Adipocyte (in vitro differentiated cells): ENCODE data around the gene C1orf35.

Source experiments
- DNase-seq: peaks from one replicate; pipeline ENCODE4 v3.0.0-alpha.2; 2015; ENCODE audit warnings: low read depth
- H3K27me3 ChIP-seq: replicated peaks from 2 replicates; pipeline ENCODE4 v1.7.0; 2013; ENCODE audit warnings: mild to moderate bottlenecking, low read length, moderate library complexity; ENCODE audit not compliant: control insufficient read depth, insufficient read depth
- H3K36me3 ChIP-seq: 2 replicates; pipeline ENCODE4 v1.7.0; 2013; ENCODE audit warnings: low read length, mild to moderate bottlenecking, moderate library complexity; ENCODE audit not compliant: control insufficient read depth, insufficient read depth, severe bottlenecking
- H3K4me1 ChIP-seq: 2 replicates; pipeline ENCODE4 v1.7.0; 2013; ENCODE audit warnings: mild to moderate bottlenecking, low read length, moderate library complexity; ENCODE audit not compliant: control insufficient read depth, insufficient read depth
- H3K4me3 ChIP-seq: 2 replicates; pipeline ENCODE4 v1.7.0; 2013; ENCODE audit warnings: mild to moderate bottlenecking, low read length, moderate library complexity
- H3K9ac ChIP-seq: 2 replicates; pipeline ENCODE4 v1.7.0; 2013; ENCODE audit warnings: mild to moderate bottlenecking, low read length, moderate library complexity
- H3K9me3 ChIP-seq: 2 replicates; pipeline ENCODE4 v1.7.0; 2013; ENCODE audit warnings: mild to moderate bottlenecking, low read length, moderate library complexity; ENCODE audit not compliant: control insufficient read depth

The C1orf35 gene

DNA sequence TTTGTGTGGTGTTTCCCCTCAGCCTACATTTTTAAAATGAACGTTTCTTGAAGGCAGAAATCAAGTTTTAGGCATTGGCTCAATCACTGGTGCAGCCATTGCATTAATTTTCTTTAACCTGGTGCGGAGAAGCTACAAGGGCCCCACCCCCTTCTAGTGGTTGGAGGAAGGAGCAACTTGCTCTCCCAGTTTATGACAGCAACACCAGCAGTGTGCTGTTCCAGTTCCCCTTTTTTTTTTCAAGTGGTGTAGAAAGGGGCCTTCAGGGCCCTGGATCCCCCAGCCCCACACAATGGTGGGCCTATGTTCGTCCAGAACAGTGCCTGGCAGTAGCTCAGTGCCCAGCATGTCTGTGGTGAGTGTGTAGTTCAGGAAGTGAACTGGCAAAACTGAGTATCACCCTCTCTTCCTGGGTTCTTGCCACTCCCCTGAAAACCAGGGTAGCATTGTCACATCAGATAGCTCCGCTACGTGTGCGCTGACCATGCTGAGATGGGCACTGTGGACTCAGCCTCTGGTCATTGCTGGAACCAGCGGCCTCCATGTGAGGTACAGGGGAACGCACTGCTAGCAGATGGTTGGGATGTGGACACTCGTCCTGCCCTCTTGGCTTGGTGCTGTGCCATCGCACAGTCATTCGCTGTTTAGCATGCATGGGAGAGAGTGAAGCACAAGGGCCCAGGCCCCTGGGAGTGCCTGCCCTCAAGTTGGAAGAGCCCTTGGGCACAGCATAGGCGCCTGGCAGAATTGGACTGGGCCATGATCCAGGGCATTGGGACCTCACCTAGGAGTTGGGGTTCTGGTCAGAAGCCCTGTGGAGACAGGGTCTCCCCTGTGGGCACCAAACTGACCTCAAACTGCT lies 13.4 kb downstream of the C1orf35 start:
- no peaks in the 10 kb centered on the region for H3K9me3 ChIP-seq
- no peak overlapping the region for H3K4me3 ChIP-seq
- peaks cover 14% of the 10 kb centered on the region for H3K36me3 ChIP-seq
- peaks cover 73% of the 10 kb centered on the region for H3K4me1 ChIP-seq
- no peaks in the 10 kb centered on the region for H3K27me3 ChIP-seq
- no peak for DNase-seq
- no peak overlapping the region for H3K9ac ChIP-seq

- no peaks in the 10 kb centered on the region for H3K9me3 ChIP-seq
- H3K4me3 ChIP-seq = peak overlapping the region; percentile 23
- peak overlapping the region; percentile 39 for H3K9ac ChIP-seq
- peaks cover 75% of the 10 kb centered on the region for H3K4me1 ChIP-seq
- peak; percentile 41 for DNase-seq
- H3K36me3 ChIP-seq = peaks cover 14% of the 10 kb centered on the region
- no peaks in the 10 kb centered on the region for H3K27me3 ChIP-seq
Observed at GRCh38 chr1:228088586-228089498, 14.3 kb downstream of the C1orf35 start.

- no peaks in the 10 kb centered on the region for H3K27me3 ChIP-seq
- H3K9me3 ChIP-seq = no peaks in the 10 kb centered on the region
- peaks cover 9% of the 10 kb centered on the region for H3K36me3 ChIP-seq
- peak; percentile 79 for DNase-seq
- H3K9ac ChIP-seq = peak overlapping the region; percentile 39
- H3K4me1 ChIP-seq = peaks cover 75% of the 10 kb centered on the region
- H3K4me3 ChIP-seq = peak overlapping the region; percentile 45
Observed at GRCh38 chr1:228087771-228088251, 15.3 kb downstream of the C1orf35 start.

- H3K36me3 ChIP-seq = peaks cover 5% of the 10 kb centered on the region
- H3K9ac ChIP-seq = peak overlapping the region; percentile 97
- H3K4me3 ChIP-seq = peak overlapping the region; percentile 89
- H3K9me3 ChIP-seq = no peaks in the 10 kb centered on the region
- no peaks in the 10 kb centered on the region for H3K27me3 ChIP-seq
- peaks cover 67% of the 10 kb centered on the region for H3K4me1 ChIP-seq
- DNase-seq = peak; percentile 87
Observed at GRCh38 chr1:228085287-228085951, 17.7 kb downstream of the C1orf35 start.

- peak overlapping the region; percentile 97 for H3K9ac ChIP-seq
- peak overlapping the region; percentile 89 for H3K4me3 ChIP-seq
- peaks cover 60% of the 10 kb centered on the region for H3K4me1 ChIP-seq
- no peaks in the 10 kb centered on the region for H3K9me3 ChIP-seq
- H3K36me3 ChIP-seq = peaks cover 5% of the 10 kb centered on the region
- no peaks in the 10 kb centered on the region for H3K27me3 ChIP-seq
- DNase-seq = no peak
Observed at GRCh38 chr1:228084797-228085196, 18.3 kb downstream of the C1orf35 start.

DNA sequence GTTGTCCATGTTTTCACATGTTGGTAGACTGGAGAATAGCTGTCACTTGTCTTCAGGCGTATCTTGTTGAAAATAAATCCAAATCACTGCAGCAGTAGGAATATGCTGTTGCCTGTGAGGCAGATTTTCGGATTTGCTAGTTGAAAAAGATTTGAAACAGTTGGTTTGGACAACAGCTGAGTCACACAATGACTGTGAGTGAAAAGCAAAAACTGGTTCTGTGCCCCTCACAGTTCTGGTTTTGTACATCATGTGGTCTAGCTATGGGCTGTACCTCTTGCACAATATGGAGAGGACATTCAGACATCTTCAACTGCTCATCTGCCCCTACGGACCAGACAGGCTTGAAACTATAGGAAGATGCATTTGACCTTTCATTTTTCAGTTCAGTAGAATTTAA lies 18.8 kb downstream of the C1orf35 start:
- DNase-seq = peak; percentile 81
- H3K4me1 ChIP-seq = peaks cover 56% of the 10 kb centered on the region
- peak overlapping the region; percentile 89 for H3K4me3 ChIP-seq
- H3K36me3 ChIP-seq = peaks cover 5% of the 10 kb centered on the region
- no peaks in the 10 kb centered on the region for H3K27me3 ChIP-seq
- peak overlapping the region; percentile 97 for H3K9ac ChIP-seq
- no peaks in the 10 kb centered on the region for H3K9me3 ChIP-seq

GRCh38 chr1:228083871-228084278 lies 19.2 kb downstream of the C1orf35 start:
- H3K4me1 ChIP-seq = peaks cover 51% of the 10 kb centered on the region
- DNase-seq = peak; percentile 53
- peaks cover 4% of the 10 kb centered on the region for H3K36me3 ChIP-seq

DNA sequence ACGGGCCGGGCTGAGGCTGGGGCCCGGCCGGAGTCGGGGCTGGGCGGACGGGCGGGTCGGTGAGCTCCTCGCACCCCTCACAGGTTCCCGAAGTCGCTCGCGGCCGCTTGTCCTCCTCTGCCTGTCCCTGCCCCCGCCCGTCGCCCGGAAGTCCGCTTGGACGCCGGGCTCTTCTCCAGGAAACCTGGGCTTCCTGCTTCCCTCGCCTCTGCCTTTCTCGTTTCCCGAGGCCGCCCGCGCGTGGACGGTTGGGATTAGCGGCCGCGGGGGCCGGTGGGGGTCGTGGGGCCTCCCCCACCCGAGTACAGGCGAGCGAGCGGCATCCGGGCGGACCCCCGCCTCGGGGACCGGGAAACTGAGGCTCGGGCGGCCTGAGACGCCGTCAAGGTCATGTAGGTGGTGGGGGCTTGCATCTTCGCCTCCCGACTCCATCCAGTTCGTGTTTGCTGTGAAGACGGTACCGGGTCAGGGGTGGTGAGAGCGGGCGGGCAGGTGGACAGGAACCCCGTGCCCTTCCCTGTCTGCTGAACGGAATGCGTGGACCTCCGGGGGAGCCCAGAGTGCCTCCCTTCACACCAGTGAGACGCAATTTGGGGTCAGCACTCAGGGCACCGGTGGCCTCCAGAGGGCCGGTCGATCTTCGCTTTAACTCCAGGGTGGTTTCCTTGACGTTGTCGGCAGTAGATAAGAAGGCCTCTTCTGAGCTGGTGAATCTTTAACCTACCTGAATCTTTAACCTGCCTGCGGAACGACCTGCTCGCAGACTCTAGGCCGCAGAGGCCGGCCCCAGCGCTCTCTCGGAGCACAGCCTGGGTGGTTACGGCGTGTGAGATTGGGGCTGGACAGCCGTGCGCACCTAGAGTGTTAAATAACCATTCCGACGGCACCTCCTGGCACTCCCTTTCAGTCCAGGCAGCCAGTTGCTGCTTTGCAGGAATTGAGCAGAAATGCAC lies 19.9 kb downstream of the C1orf35 start:
- peak; percentile 62 for DNase-seq
- H3K36me3 ChIP-seq = no peaks in the 10 kb centered on the region
- peaks cover 44% of the 10 kb centered on the region for H3K4me1 ChIP-seq
- peak overlapping the region; percentile 89 for H3K4me3 ChIP-seq
- H3K9me3 ChIP-seq = no peaks in the 10 kb centered on the region
- peak overlapping the region; percentile 97 for H3K9ac ChIP-seq
- H3K27me3 ChIP-seq = no peaks in the 10 kb centered on the region

More at GRCh38 chr1:228083871-228084278, 19.2 kb downstream of the C1orf35 start:
- Histone ChIP-seq H3K27me3 (no peaks in the 10 kb centered on the region), H3K9me3 (no peaks in the 10 kb centered on the region), H3K4me3 (peak overlapping the region; percentile 89), H3K9ac (peak overlapping the region; percentile 97)

DNA sequence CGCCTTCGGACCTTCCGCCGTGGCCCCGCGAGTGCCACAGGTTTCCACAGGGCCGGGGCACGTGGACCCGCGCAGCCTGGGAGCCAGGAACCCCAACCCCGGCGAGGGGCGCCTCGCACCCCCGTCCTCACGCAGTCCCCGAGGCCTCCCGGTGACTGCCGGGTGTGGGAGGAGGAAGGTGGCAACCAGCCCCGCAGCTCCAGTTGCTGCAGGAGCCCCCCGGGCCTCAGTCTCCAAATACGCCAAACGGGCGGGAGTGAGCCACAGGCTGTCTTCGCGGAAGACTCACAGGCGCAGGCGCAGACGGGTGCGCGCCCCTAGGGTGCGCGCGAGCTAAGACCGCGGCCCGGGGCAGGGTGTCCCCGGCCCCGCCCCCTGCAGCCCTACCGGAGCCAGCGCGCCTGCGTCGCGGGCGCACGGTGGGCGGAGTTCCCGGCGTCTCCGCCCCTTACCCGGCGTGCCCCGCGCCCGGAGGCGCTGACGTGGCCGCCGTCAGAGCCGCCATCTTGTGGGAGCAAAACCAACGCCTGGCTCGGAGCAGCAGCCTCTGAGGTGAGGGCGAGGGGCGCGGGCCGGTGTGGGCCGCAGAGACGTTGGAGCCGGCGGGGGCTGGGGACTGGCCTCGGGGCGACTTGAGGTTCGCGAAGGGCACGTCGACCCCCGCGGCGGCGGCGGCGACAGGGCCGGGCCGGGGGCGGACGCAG lies 20.8 kb downstream of the C1orf35 start, which contains the start of gene ARF1:
TSS of gene ARF1 (plus strand) at position 495 of the 704 bp plus-strand sequence. CDS start 14,407 bp downstream, outside the sequence.
- Histone ChIP-seq H3K9ac (peak within 1 kb of the TSS; percentile 97), H3K9me3 (no peaks in the 10 kb centered on the region), H3K4me3 (peak within 1 kb of the TSS; percentile 89), H3K27me3 (no peaks in the 10 kb centered on the region), H3K4me1 (peaks cover 36% of the 10 kb centered on the region), H3K36me3 (no peaks in the 10 kb centered on the region)
- DNase-seq = peak; percentile 97
